Measurements from ENCODE around the gene YY1AP1. TPM values are rescaled to one million over a fixed set of nuclear protein-coding genes. Genes with fewer than 3 reads are reported as not detected.
"Not testable (repeated sequence)": the region's sequence is repeated elsewhere in the genome, so short reads cannot be mapped to it uniquely, and the experiment has no call there.

Gene YY1AP1
- total RNA-seq, 6 donors from 2014 or later = 49.3 to 225 (median 89.9) TPM

DNA sequence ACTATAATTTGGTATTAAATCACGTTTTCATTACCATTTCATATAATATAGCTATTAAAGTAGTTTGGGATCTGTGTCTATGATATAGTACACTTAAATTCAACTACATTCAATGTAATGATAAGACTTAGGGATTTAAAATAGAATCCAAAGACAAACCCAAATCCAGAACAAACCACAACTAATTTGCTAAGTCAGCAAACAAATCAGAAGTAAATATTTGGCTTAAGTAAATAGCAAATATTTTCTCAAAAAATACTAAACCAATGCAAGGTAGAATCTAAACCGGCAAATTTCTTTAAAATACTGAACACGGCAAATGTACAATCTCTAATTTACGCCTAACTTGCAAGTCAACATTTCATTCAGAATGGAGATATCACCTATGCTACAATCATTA lies 16.8 kb downstream of the YY1AP1 start:
- Histone ChIP-seq H3K27me3 (no peaks in the 10 kb centered on the region), H3K36me3 (peaks cover 40 to 98% (median 93%) of the 10 kb centered on the region in 4 donors), H3K4me3 (no peak overlapping the region), H3K9me3 (no peaks in the 10 kb centered on the region), H3K27ac (no peak overlapping the region), H3K4me1 (no peaks in the 10 kb centered on the region)
- ATAC-seq (ENCODE audit: low FRiP score in 2 of 2) = no peak
- WGBS, 2 donors = 88 to 91% methylated on average over 4 of the region's 4 CpGs
- TF ChIP-seq EP300 (IDR thresholded peaks at IDR 0.05) (no peak), POLR2AphosphoS5 (IDR thresholded peaks at IDR 0.05) (no peak), POLR2A (IDR thresholded peaks at IDR 0.05) (no peak), CTCF (IDR thresholded peaks at IDR 0.05) (no peak)
- no peak for DNase-seq

- Histone ChIP-seq H3K27ac (no peak overlapping the region), H3K4me3 (no peak overlapping the region), H3K4me1 (no peaks in the 10 kb centered on the region), H3K36me3 (peaks cover 52 to 97% (median 89%) of the 10 kb centered on the region in 4 donors), H3K9me3 (no peaks in the 10 kb centered on the region), H3K27me3 (no peaks in the 10 kb centered on the region)
- no peak for ATAC-seq (ENCODE audit: low FRiP score in 2 of 2)
- DNase-seq = no peak
- 90 to 94% methylated on average over 5 of the region's 5 CpGs for WGBS, 2 donors
- no peak for TF ChIP-seq POLR2AphosphoS5 (IDR thresholded peaks at IDR 0.05)
- TF ChIP-seq EP300 (IDR thresholded peaks at IDR 0.05) = no peak
- TF ChIP-seq POLR2A (IDR thresholded peaks at IDR 0.05) = no peak
- TF ChIP-seq CTCF (IDR thresholded peaks at IDR 0.05) = no peak
Observed at GRCh38 chr1:155669233-155670162, 19.1 kb downstream of the YY1AP1 start.

DNA sequence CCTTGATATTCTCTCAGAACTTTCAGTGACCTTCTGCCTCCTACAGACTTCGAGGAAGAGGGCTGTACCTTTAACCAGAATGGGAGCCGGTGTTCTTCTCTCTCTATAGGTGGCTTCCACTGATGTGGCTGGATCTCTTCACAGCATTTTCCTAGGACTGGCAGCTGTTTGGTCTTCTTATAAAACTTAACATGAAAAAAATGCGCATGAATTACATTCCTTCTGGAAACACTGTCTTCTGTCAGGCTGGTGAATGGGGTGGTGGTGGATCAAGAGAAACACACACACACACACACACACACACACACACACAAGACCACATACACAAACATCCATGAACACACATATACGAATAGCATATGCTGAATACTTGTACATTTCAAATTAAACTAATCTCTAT lies 27.3 kb downstream of the YY1AP1 start:
- 93 to 94% methylated on average over 2 to 3 of the region's 4 CpGs for WGBS, 2 donors
- H3K36me3 ChIP-seq = peaks cover 37 to 79% (median 73%) of the 10 kb centered on the region in 4 donors
- not testable (repeated sequence) for DNase-seq

DNA sequence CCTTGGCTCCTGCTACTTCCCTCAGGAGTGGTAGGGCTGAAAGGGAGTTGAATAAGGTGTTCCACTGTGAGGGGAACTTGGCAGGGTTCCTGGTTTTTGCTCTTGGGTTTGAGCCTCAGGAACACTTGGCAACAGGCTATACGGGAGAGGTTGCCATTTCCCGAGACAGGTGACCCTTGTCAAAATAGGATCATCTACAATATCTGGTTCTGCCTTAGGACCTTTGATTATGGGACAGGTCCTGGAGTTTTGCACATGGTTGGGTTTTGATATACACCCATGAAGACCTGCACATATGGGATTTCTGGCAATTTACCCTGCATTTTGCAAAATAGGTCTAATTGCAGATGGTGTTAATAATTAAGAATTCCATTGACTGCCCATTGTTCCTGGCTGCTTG lies 31.1 kb downstream of the YY1AP1 start:
- Histone ChIP-seq H3K4me3 (no peak overlapping the region), H3K27me3 (no peaks in the 10 kb centered on the region), H3K27ac (no peak overlapping the region), H3K4me1 (no peaks in the 10 kb centered on the region), H3K9me3 (no peaks in the 10 kb centered on the region), H3K36me3 (peaks cover 19 to 43% (median 41%) of the 10 kb centered on the region in 4 donors)
- TF ChIP-seq CTCF (IDR thresholded peaks at IDR 0.05) = no peak
- no peak for TF ChIP-seq POLR2AphosphoS5 (IDR thresholded peaks at IDR 0.05)
- TF ChIP-seq POLR2A (IDR thresholded peaks at IDR 0.05) = no peak
- TF ChIP-seq EP300 (IDR thresholded peaks at IDR 0.05) = no peak
- no peak for ATAC-seq (ENCODE audit: low FRiP score in 2 of 2)
- DNase-seq = no peak
- 63 to 80% methylated on average over 2 of the region's 2 CpGs for WGBS, 2 donors

More for the DNA sequence above, 27.3 kb downstream of the YY1AP1 start:
- not testable (repeated sequence) for ATAC-seq (ENCODE audit: low FRiP score in 2 of 2); H3K4me3 ChIP-seq; H3K9me3 ChIP-seq; H3K27ac ChIP-seq; H3K4me1 ChIP-seq; H3K27me3 ChIP-seq

DNA sequence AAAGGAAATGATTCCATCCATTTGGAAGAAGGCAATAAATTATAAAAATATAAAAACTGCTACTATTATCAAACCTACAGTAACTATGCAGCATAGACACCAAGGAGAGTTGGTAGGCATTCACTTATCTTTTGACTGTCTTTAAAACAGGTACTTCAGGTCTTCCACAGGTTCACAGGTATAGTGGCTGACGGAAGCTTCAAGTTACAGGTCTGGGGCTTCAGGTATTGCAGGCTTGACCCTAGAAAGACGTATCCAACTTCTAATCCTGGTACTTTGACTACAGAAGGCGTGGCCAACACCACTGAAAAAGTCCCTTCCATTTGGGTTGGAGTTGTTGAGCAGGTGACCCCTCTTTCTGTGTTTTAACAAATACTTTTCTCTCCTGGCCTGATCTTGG lies 35.6 kb downstream of the YY1AP1 start:
- ATAC-seq (ENCODE audit: low FRiP score in 2 of 2) (no peak), DNase-seq (no peak)
- Histone ChIP-seq H3K27me3 (no peaks in the 10 kb centered on the region), H3K4me3 (no peak overlapping the region), H3K36me3 (no peaks in the 10 kb centered on the region), H3K9me3 (peaks cover 0 to 4% (median 0%) of the 10 kb centered on the region in 4 donors), H3K4me1 (peaks cover 4 to 19% (median 13%) of the 10 kb centered on the region in 4 donors), H3K27ac (no peak overlapping the region)
- TF ChIP-seq POLR2A (IDR thresholded peaks at IDR 0.05) = no peak
- no peak for TF ChIP-seq EP300 (IDR thresholded peaks at IDR 0.05)
- 73 to 77% methylated on average over 3 of the region's 3 CpGs for WGBS, 2 donors
